ENCODE measurements around the gene DPPA3.
"Not testable (repeated sequence)": the region's sequence is repeated elsewhere in the genome, so short reads cannot be mapped to it uniquely, and the experiment has no call there.

Gene DPPA3

GRCh38 chr12:7711133-7711532 lies at the start of gene DPPA3:
TSS of gene DPPA3 (plus strand) at chr12:7711433. CDS start at chr12:7711571, 138 bp downstream.
- DNase-seq = no peak

GRCh38 chr12:7661741-7662140 lies 49.5 kb upstream of the DPPA3 start:
- no peak for DNase-seq

GRCh38 chr12:7666595-7666994 lies 44.6 kb upstream of the DPPA3 start:
- no peak for DNase-seq

- no peak for DNase-seq
Measured at GRCh38 chr12:7667125-7667524, 44.1 kb upstream of the DPPA3 start.

GRCh38 chr12:7668171-7668570 lies 43.1 kb upstream of the DPPA3 start:
- no peak for DNase-seq

GRCh38 chr12:7675455-7675854 lies 35.8 kb upstream of the DPPA3 start:
- DNase-seq = not testable (repeated sequence)

DNA sequence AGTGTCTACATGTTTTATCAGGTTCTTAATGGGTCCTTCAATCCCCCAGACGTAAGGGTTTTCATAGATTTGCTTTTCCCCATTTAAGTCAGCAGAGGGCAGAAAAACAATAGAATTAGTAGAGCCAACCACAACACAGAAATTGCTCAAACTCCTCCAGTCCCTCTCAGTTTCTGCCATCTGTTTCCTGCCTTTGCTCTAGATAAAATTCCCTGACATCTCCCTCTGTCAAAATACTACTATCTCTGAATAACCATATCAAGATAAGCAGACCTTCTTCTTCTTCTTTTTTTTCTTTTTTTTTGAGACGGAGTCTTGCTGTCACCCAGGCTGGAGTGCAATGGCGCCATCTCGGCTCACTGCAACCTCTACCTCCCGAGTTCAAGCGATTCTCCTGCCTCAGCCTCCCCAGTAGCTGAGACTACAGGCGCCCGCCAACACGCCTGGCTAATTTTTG lies 33.8 kb upstream of the DPPA3 start:
- not testable (repeated sequence) for DNase-seq

DNA sequence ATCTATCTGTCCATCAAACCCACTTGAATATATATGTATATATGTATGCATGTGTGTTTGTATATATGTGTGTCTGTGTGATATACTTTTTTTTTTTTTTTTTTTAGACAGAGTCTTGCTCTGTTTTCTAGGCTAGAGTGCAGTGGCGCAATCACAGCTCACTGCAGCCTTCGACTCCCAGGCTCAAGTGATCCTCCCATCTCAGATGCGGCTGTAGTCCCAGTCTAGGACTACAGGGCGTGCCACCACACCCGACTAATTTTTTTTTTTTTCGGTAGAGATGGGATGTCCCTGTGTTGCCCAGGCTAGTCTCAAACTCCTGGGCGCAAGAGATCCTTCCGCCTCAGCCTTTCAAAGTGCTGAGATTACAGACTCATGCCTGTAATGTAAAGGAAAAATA lies 32.5 kb upstream of the DPPA3 start:
- DNase-seq = no peak

DNA sequence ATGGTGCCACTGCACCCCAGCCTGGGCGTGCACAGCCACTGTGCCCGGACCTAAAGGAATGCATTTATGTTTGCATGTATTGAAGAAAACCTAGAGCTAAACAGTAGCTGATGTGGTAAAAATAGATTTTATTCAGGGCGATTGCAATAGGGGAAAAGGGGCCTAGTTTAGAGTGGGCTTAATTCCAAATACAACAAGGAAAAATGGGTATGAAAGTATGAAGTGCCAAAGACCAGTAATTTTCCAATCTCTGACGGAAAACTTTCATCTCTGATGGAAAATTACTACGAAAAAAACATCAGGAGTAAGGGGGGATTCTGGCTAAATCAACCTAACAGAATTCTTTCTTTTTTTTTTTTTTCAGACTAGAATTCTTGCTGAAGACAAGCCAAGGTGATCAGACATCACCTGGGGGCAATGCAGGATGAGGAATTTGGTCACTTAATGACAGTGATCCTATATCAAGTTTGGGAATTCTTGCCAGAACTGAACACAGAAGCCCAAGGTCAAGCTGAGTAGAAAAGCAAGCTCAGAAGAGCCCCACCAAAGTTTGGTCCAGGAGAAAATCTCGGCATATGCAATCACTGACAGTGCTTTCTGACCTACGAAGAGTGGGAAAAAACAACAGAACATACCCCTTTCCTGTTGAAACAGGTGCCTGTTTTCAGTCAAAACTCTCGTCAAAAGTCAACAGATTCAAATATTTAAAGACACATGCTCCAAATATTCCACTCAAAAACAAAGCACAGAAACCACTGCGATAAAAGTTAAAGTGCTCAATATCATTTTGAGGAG lies 31.8 kb upstream of the DPPA3 start:
- no peak for DNase-seq

DNA sequence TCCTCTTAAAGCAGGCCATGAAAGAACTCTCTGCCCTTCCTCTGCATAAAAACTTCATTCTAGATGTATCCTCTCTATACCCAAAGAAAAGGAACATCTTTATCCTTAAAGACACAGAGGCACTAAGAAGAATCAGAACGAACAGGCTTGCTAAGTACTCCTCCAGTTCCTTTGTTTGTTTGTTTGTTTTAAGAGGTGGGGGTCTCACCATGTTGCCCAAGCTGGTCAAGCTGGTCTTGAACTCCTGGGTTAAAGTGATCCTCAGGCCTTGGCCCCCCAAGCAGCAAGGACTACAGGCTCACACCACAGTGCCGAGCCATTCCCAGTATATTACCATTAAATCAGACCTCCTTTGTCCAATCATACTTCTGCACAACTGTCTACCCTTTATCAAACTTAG lies 29.7 kb upstream of the DPPA3 start:
- DNase-seq = no peak

DNA sequence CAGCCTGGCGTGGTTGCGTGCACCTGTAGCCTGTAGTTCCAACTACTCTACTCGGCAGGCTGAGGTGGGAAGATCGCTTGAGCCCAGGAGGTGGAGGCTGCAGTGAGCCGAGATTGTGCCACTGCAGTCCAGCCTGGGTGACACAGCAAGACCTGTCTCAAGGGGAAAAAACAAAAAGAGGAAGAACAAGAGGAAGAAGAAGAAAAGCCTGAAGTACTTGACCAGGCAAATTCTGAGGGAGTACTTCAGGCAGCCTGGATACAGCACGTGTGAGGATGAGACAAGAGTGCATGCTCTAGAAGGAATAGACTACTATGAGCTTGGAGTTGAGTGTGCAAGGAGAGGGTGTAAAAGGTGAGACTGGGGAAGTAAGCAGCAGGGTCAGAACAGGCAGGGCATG lies 17.4 kb upstream of the DPPA3 start:
- DNase-seq = no peak

- no peak for DNase-seq
Measured at GRCh38 chr12:7694556-7695236, 16.5 kb upstream of the DPPA3 start.

DNA sequence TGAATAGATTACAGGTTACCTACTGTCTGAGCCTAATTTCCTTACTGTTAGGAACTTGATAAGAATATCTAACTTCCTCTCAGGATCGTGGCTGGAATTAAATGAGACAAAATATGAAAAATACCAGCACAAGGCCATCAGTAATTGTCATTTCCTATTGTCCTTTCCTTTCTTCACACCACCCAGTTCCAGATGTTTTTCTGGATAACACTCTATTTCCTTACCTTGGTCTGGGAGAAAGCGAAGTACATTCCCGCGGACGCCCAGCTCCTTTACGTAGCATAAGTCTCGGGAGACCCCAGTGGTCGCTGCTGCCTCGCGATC lies 16.0 kb upstream of the DPPA3 start:
- DNase-seq = no peak

DNA sequence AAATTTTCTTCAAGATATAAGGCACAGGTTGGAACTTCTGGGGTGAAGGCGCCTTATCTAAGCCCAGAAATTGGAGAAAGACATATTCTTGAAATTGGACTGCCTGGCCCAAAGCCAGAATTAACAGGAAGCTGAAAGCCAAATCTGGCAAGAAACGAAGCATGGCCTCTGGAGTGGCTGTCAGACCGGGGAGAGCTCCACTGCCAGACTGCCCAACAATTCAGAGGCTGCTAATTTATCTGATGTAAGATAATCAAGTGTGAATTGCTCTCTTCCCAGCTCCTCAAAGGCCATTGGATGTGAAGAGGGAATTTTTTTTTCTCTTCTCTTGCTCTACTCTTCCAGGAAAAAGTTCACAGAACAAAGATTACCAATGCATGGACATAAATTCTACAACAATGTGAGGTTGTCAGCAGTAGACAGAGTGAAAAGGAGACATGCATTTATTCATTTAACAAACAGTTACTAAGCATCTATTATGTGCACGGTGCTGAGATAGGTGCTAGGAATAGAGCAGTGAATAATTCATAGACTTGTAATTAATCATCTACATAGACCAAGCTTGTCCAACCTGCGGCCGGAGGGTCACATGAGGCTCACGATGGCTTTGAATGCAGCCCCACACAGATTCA lies 15.6 kb upstream of the DPPA3 start, which contains the start of gene GDF3:
TSS of gene GDF3 (minus strand) at position 210 of the 632 bp plus-strand sequence. CDS start at position 163, 47 bp downstream.
- no peak for DNase-seq

DNA sequence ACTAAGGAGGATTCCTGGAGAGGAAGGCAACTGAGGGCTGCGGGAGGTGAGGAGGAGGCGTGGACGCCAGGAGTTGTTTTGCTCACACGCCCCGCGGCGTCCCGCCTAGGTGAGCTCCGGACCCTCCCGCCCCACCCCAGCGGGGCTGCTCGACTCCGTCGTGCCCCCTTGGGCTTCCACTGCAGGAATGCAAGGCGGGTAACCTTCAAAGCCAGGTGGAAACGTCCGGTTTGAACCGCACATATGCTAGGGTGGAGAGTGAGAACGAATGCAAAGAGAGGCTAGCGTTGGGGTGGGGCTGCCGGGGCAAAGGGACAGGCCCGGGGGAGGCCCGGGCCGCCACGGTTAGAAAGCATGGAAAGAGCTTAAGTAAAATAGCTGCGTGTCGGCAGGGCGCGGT lies 5.4 kb upstream of the DPPA3 start:
- no peak for DNase-seq

- no peak for DNase-seq
Measured at GRCh38 chr12:7709969-7710675, 1.1 kb upstream of the DPPA3 start.

- no peak for DNase-seq
Measured at GRCh38 chr12:7712841-7713442, 1.7 kb downstream of the DPPA3 start.

DNA sequence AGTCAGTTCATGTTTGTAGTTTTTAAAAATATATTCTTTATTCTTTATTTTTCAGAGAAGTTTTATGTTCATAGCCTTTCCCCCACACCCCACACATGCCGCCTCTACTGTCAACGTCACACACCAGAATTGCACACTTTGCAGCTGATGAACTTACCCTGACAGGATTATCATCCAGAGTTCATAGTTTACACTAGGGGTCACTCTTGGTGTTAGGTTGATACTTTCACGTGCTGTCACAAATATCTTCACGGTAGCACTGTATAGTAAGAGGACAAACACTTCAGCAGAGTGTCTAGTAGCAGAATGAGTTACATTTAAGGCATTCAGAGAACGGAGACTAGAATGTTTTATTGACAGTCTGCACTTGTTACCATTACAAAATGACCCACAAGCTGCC lies 5.1 kb downstream of the DPPA3 start:
- DNase-seq = no peak

- DNase-seq = no peak
Measured at GRCh38 chr12:7719946-7720730, 8.9 kb downstream of the DPPA3 start.

DNA sequence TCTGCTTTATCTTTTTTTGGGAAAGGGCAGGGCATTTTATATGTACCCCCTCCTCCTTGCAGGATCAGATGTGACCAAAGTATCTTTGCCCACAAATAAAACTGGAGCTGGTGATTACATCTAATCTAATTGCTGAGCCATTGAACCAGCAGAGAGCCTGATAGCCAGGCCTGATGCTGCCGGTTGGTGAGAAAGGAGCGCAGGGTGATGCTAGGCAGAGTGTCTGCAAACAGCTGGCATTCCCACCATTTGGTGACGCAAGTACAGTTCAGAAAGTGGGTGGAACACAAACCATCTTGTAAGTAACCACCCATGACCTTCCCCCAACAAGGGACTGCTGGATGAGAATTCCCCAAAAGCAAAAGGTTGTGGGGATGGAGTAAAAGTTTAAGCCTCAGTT lies 12.7 kb downstream of the DPPA3 start:
- DNase-seq = no peak

DNA sequence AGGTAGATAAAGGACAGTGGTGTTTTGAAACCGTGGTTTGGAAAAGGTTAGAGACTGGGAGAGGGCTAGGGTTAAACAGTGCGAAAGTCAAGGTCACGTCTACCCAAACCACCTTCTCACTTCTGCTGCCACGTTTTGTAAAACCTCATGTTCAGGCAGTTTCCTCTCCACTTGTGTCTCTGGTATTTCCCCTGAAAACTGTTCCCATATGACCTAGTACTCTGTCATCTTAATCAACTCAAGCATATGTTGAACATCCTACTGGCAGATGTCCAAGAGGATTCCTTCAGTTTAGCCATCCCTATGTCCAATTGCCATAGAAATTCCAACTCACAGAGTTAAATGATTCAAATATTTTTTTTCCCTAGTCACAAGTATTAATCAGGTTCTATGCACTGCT lies 18.5 kb downstream of the DPPA3 start:
- no peak for DNase-seq
